Liver (tissue), 3 donors: ENCODE measurements around the gene PNPT1.
"Not testable (repeated sequence)": the region's sequence is repeated elsewhere in the genome, so short reads cannot be mapped to it uniquely, and the experiment has no call there.

Source experiments
- EGR1 ChIP-seq, 2 donors: IDR thresholded peaks; 2 replicates each; pipeline ENCODE4 v1.6.1; 2016 to 2018; ENCODE audit warnings: antibody characterized with exemption in 2 of 2, low read depth in 2 of 2
- FOXA2 ChIP-seq: IDR thresholded peaks from 2 replicates; pipeline ENCODE4 v1.6.1; 2016; ENCODE audit warnings: antibody characterized with exemption
- GABPA ChIP-seq, 2 donors: IDR thresholded peaks in 1 of 2; conservative IDR thresholded peaks in 1 of 2; 2 replicates each; pipeline ENCODE4 v1.6.1; 2016; ENCODE audit warnings: antibody characterized with exemption in 2 of 2, mild to moderate bottlenecking in 1 of 2, moderate library complexity in 1 of 2
- JUND ChIP-seq, 2 donors: IDR thresholded peaks; 2 replicates each; pipeline ENCODE4 v1.6.1; 2016; ENCODE audit warnings: antibody characterized with exemption in 2 of 2
- RAD21 ChIP-seq, 2 donors: IDR thresholded peaks; 2 replicates each; pipeline ENCODE4 v1.6.1; 2016; ENCODE audit warnings: antibody characterized with exemption in 2 of 2, mild to moderate bottlenecking in 2 of 2
- RXRA ChIP-seq, 2 donors: IDR thresholded peaks; 2 replicates each; pipeline ENCODE4 v1.6.1; 2017 to 2018; ENCODE audit warnings: antibody characterized with exemption in 2 of 2, mild to moderate bottlenecking in 1 of 2
- SP1 ChIP-seq: IDR thresholded peaks from 2 replicates; pipeline ENCODE4 v1.6.1; 2018; ENCODE audit warnings: antibody characterized with exemption, mild to moderate bottlenecking
- TAF1 ChIP-seq: conservative IDR thresholded peaks from 2 replicates; pipeline ENCODE4 v1.6.1; 2016; ENCODE audit warnings: antibody characterized with exemption, mild to moderate bottlenecking
- YY1 ChIP-seq: IDR thresholded peaks from 2 replicates; pipeline ENCODE4 v1.6.1; 2016; ENCODE audit warnings: antibody characterized with exemption, mild to moderate bottlenecking
- TF ChIP-seq, protein P1 (sequence below): fragments of 150-350 bp; IDR thresholded peaks from 2 replicates; pipeline ENCODE4 v1.5.1; 2017; ENCODE audit warnings: improper control_type of control experiment, low read depth, low read length; ENCODE audit not compliant: missing input control
- TF ChIP-seq, protein P2 (sequence below): IDR thresholded peaks from 2 replicates; pipeline ENCODE4 v1.6.1; 2016; ENCODE audit warnings: antibody characterized with exemption
- TF ChIP-seq, protein P3 (sequence below): IDR thresholded peaks from 2 replicates; pipeline ENCODE4 v1.6.1; 2016; ENCODE audit warnings: antibody characterized with exemption, mild to moderate bottlenecking
- TF ChIP-seq, protein P4 (sequence below): IDR thresholded peaks from 2 replicates; pipeline ENCODE4 v1.6.1; 2016; ENCODE audit warnings: antibody characterized with exemption
- donor health status: healthy.
- donor health status: healthy.

DNA sequence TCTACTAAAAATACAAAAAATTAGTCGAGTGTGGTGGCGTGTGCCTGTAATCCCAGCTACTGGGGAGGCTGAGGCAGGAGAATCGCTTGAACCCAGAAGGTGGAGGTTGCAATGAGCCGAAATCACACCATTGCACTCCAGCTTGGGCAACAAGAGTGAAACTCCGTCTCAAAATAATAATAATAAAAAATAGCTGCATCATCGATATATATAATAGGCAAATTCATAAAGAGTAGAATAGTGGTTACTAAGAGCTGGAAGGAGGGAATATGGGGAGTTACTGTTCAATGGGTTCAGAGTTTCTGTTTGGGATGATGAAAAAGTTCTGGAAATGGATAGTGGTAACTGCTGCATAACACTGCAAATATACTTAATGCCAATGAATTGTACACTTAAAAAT is 96.8 kb downstream of the PNPT1 start:
- TF ChIP-seq, protein P1, sequence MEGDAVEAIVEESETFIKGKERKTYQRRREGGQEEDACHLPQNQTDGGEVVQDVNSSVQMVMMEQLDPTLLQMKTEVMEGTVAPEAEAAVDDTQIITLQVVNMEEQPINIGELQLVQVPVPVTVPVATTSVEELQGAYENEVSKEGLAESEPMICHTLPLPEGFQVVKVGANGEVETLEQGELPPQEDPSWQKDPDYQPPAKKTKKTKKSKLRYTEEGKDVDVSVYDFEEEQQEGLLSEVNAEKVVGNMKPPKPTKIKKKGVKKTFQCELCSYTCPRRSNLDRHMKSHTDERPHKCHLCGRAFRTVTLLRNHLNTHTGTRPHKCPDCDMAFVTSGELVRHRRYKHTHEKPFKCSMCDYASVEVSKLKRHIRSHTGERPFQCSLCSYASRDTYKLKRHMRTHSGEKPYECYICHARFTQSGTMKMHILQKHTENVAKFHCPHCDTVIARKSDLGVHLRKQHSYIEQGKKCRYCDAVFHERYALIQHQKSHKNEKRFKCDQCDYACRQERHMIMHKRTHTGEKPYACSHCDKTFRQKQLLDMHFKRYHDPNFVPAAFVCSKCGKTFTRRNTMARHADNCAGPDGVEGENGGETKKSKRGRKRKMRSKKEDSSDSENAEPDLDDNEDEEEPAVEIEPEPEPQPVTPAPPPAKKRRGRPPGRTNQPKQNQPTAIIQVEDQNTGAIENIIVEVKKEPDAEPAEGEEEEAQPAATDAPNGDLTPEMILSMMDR: not testable (repeated sequence)
- not testable (repeated sequence) for TF ChIP-seq GABPA (IDR thresholded peaks at IDR 0.05 in 1 of 2, conservative IDR thresholded peaks at IDR 0.05 in 1 of 2); TAF1; YY1; RAD21 (IDR thresholded peaks at IDR 0.05); JUND (IDR thresholded peaks at IDR 0.05); FOXA2; RXRA (IDR thresholded peaks at IDR 0.05); EGR1 (IDR thresholded peaks at IDR 0.05; ENCODE audit: low read depth in 2 of 2); SP1
- TF ChIP-seq, protein P2, sequence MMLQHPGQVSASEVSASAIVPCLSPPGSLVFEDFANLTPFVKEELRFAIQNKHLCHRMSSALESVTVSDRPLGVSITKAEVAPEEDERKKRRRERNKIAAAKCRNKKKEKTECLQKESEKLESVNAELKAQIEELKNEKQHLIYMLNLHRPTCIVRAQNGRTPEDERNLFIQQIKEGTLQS: not testable (repeated sequence)
- TF ChIP-seq, protein P3, sequence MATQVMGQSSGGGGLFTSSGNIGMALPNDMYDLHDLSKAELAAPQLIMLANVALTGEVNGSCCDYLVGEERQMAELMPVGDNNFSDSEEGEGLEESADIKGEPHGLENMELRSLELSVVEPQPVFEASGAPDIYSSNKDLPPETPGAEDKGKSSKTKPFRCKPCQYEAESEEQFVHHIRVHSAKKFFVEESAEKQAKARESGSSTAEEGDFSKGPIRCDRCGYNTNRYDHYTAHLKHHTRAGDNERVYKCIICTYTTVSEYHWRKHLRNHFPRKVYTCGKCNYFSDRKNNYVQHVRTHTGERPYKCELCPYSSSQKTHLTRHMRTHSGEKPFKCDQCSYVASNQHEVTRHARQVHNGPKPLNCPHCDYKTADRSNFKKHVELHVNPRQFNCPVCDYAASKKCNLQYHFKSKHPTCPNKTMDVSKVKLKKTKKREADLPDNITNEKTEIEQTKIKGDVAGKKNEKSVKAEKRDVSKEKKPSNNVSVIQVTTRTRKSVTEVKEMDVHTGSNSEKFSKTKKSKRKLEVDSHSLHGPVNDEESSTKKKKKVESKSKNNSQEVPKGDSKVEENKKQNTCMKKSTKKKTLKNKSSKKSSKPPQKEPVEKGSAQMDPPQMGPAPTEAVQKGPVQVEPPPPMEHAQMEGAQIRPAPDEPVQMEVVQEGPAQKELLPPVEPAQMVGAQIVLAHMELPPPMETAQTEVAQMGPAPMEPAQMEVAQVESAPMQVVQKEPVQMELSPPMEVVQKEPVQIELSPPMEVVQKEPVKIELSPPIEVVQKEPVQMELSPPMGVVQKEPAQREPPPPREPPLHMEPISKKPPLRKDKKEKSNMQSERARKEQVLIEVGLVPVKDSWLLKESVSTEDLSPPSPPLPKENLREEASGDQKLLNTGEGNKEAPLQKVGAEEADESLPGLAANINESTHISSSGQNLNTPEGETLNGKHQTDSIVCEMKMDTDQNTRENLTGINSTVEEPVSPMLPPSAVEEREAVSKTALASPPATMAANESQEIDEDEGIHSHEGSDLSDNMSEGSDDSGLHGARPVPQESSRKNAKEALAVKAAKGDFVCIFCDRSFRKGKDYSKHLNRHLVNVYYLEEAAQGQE: not testable (repeated sequence)
- TF ChIP-seq, protein P4, sequence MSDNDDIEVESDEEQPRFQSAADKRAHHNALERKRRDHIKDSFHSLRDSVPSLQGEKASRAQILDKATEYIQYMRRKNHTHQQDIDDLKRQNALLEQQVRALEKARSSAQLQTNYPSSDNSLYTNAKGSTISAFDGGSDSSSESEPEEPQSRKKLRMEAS: not testable (repeated sequence)
